Mammary epithelial cell (primary cell): ENCODE data around the gene PPARD.

Experiments used
- EZH2 ChIP-seq: IDR thresholded peaks from 2 replicates; pipeline ENCODE4 v1.6.1; 2012; ENCODE audit warnings: low read length, inconsistent platforms, borderline replicate concordance
- TF ChIP-seq, protein P1 (sequence below), 2 donors: IDR thresholded peaks in 1 of 2; conservative IDR thresholded peaks in 1 of 2; 2 replicates each; pipeline ENCODE4 v1.5.1; 2011 to 2012; ENCODE audit warnings: inconsistent platforms in 2 of 2, low read length in 2 of 2, mild to moderate bottlenecking in 2 of 2, control low read depth in 1 of 2, low read depth in 1 of 2; ENCODE audit not compliant: insufficient read depth in 1 of 2; ENCODE audit errors: extremely low read depth in 1 of 2

GRCh38 chr6:35475573-35475972 lies 133.2 kb downstream of the PPARD start:
- TF ChIP-seq, protein P1, sequence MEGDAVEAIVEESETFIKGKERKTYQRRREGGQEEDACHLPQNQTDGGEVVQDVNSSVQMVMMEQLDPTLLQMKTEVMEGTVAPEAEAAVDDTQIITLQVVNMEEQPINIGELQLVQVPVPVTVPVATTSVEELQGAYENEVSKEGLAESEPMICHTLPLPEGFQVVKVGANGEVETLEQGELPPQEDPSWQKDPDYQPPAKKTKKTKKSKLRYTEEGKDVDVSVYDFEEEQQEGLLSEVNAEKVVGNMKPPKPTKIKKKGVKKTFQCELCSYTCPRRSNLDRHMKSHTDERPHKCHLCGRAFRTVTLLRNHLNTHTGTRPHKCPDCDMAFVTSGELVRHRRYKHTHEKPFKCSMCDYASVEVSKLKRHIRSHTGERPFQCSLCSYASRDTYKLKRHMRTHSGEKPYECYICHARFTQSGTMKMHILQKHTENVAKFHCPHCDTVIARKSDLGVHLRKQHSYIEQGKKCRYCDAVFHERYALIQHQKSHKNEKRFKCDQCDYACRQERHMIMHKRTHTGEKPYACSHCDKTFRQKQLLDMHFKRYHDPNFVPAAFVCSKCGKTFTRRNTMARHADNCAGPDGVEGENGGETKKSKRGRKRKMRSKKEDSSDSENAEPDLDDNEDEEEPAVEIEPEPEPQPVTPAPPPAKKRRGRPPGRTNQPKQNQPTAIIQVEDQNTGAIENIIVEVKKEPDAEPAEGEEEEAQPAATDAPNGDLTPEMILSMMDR (conservative IDR thresholded peaks at IDR 0.05 in 1 of 2, IDR thresholded peaks at IDR 0.05 in 1 of 2; ENCODE audit: extremely low read depth in 1 of 2, insufficient read depth in 1 of 2, low read depth in 1 of 2, low read length in 2 of 2) = no peak
- TF ChIP-seq EZH2 = no peak
